Coronary artery (tissue), 2 donors: ENCODE measurements around the gene GPR87.

Experiments
- DNase-seq: peaks from one replicate; pipeline ENCODE4 v3.0.0-alpha.2; 2017; ENCODE audit warnings: low spot score
- H3K27ac ChIP-seq, 2 donors: fragments of 200-600 bp; sonication (generic); one replicate each; pipeline ENCODE4 v1.5.1; 2016 to 2019
- H3K4me3 ChIP-seq: fragments of 200-600 bp; sonication (generic); 2 replicates; pipeline ENCODE4 v1.5.1; 2016; ENCODE audit warnings: mild to moderate bottlenecking, moderate library complexity
- CTCF ChIP-seq: fragments of 200-600 bp; sonication (generic); IDR thresholded peaks from one replicate; pipeline ENCODE4 v1.5.1; 2019; ENCODE audit warnings: antibody characterized with exemption

The GPR87 gene

GRCh38 chr3:151307583-151308488 is 8.8 kb downstream of the GPR87 start:
- DNase-seq: no peak
- Histone ChIP-seq H3K4me3 (no peak overlapping the region), H3K27ac (no peak overlapping the region)
- TF ChIP-seq CTCF: no peak

DNA sequence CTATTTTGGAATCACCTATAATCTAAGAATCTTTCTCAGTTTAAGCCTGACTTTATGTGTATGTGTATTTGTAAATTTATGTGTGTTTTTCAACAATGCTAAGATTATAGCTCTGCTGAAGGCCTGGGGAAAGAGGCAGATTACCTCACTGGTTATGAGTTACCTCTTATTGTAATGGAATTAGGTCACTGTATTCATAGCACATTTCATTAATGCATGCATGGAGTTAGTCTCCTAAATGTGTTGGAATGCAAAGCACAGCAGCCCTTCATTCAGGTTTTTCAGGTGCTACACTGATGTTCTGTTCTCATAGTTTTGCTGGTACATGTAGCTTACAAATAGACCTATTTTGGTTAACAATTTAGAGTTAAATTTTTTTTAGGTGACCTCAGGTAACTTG is 9.5 kb downstream of the GPR87 start:
- no peak overlapping the region for H3K4me3 ChIP-seq
- DNase-seq: no peak
- H3K27ac ChIP-seq: no peak overlapping the region
- TF ChIP-seq CTCF: no peak

DNA sequence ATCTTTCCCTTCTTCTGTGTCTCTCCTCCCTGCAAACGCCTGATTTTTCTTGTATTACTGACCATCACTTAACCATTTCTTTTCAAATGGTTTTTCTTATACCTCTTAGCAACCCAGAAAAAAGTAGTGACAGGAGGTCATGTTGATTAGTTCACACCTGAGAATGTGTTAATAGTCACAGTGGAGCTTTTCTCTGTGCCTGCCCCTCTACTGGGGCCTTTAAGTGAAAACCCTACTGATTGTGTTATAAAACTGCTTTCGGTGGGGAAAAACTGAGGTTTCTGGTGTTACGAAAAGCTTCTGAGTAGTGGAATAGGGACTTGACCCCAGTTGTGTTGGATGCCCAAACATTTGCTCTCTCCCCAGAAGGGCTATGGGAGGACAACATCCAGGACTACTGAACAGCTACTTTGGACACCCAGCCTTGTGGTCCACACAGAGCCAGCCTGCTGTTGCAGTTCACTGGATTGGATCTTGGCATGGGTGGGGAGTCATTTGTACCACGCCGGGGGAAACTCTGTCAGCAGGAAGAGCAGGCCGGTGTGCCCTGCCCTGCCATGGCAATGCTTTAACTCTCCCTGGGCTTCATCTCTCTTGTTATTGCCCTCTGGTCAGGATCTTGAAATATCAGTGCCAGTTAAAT is 10.3 kb downstream of the GPR87 start:
- H3K27ac ChIP-seq: no peak overlapping the region
- no peak overlapping the region for H3K4me3 ChIP-seq
- TF ChIP-seq CTCF: no peak
- DNase-seq: no peak

- H3K27ac ChIP-seq: no peak overlapping the region
- no peak for TF ChIP-seq CTCF
- no peak for DNase-seq
- H3K4me3 ChIP-seq: no peak overlapping the region
Observed at GRCh38 chr3:151305775-151306151, 10.9 kb downstream of the GPR87 start.

DNA sequence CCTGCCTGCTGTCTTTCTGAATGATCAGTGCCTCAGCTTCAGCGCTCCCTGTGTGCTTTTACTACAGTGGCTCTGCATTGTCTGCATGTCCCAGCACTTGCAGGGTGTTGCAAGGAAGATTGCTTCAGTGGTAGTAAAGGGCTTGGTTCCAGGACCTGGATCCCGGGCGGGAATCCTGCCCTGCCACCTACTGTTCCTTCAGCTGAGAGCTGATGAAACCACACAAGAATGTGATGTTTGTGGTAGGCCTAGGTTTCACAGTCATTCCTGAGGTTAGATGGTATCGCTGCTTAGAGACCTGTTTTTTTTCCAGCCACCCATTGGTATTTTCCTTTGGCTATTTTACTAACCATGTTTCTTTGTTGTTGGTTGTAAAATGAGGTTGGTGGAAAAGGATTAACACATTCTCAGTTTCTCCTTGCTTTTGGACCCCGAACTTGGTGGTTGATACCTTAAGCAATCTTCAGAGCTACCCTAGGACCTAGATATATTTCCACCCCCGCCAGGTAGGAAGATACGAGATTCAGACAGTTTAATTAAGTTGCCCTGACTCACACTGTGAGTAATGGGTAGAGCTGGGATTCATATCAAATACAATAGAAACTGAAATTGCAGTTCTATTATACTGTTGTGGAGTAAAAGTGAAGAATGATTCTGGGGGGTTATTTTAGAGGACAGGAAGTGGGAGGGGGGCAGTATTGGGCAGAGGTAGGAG is 11.4 kb downstream of the GPR87 start:
- H3K27ac ChIP-seq: no peak overlapping the region
- DNase-seq: no peak
- H3K4me3 ChIP-seq: no peak overlapping the region
- TF ChIP-seq CTCF: no peak

GRCh38 chr3:151303751-151304150 is 12.9 kb downstream of the GPR87 start:
- DNase-seq: no peak
- no peak overlapping the region for H3K4me3 ChIP-seq
- TF ChIP-seq CTCF: no peak
- no peak overlapping the region for H3K27ac ChIP-seq
